Measurements from ENCODE around the gene NSFL1C.
A peak's percentile ranks its signal among the peaks of the same experiment; 100 is the strongest.

NSFL1C gene

GRCh38 chr20:1466211-1467081, at the start of gene NSFL1C:
NSFL1C (minus strand) TSS chr20:1466849; CDS start chr20:1466824, 25 bp downstream.
- TF ChIP-seq CTCF (IDR thresholded peaks at IDR 0.05; ENCODE audit: borderline replicate concordance, insufficient read depth, low read depth, low read length) = peak; percentile 100
- H3K4me3 ChIP-seq (ENCODE audit: low read depth, low read length) = peak within 1 kb of the TSS; percentile 79

- no peak overlapping the region for H3K4me3 ChIP-seq (ENCODE audit: low read depth, low read length)
- TF ChIP-seq CTCF (IDR thresholded peaks at IDR 0.05; ENCODE audit: borderline replicate concordance, insufficient read depth, low read depth, low read length) = no peak
Observed at GRCh38 chr20:1513801-1514200, 47.2 kb upstream of the NSFL1C start.

- H3K4me3 ChIP-seq (ENCODE audit: low read depth, low read length) = no peak overlapping the region
- TF ChIP-seq CTCF (IDR thresholded peaks at IDR 0.05; ENCODE audit: borderline replicate concordance, insufficient read depth, low read depth, low read length) = peak; percentile 38; the same call in 1 of the 2 replicates
Observed at GRCh38 chr20:1509237-1509636, 42.6 kb upstream of the NSFL1C start.

- no peak overlapping the region for H3K4me3 ChIP-seq (ENCODE audit: low read depth, low read length)
- TF ChIP-seq CTCF (IDR thresholded peaks at IDR 0.05; ENCODE audit: borderline replicate concordance, insufficient read depth, low read depth, low read length) = no peak
Observed at GRCh38 chr20:1508574-1508973, 41.9 kb upstream of the NSFL1C start.

- no peak overlapping the region for H3K4me3 ChIP-seq (ENCODE audit: low read depth, low read length)
- TF ChIP-seq CTCF (IDR thresholded peaks at IDR 0.05; ENCODE audit: borderline replicate concordance, insufficient read depth, low read depth, low read length) = no peak
Observed at GRCh38 chr20:1507276-1507675, 40.6 kb upstream of the NSFL1C start.

- no peak for TF ChIP-seq CTCF (IDR thresholded peaks at IDR 0.05; ENCODE audit: borderline replicate concordance, insufficient read depth, low read depth, low read length)
- no peak overlapping the region for H3K4me3 ChIP-seq (ENCODE audit: low read depth, low read length)
Observed at GRCh38 chr20:1505871-1506270, 39.2 kb upstream of the NSFL1C start.

- H3K4me3 ChIP-seq (ENCODE audit: low read depth, low read length) = no peak overlapping the region
- TF ChIP-seq CTCF (IDR thresholded peaks at IDR 0.05; ENCODE audit: borderline replicate concordance, insufficient read depth, low read depth, low read length) = no peak
Observed at GRCh38 chr20:1505361-1505760, 38.7 kb upstream of the NSFL1C start.
